Stimulated activated CD8-positive, alpha-beta memory T cell treated with anti-CD3 and anti-CD28 coated beads, Interleukin-7, amount 100 ng/mL, for 1 hour (primary cell): Measurements from ENCODE around the gene MATCAP1.
A peak's percentile ranks its signal among the peaks of the same experiment; 100 is the strongest.

Source experiments
- DNase-seq, 2 donors: peaks; one replicate each; pipeline ENCODE4 v3.0.0-alpha.2; 2020; ENCODE audit warnings: low read depth in 2 of 2

Gene MATCAP1

DNA sequence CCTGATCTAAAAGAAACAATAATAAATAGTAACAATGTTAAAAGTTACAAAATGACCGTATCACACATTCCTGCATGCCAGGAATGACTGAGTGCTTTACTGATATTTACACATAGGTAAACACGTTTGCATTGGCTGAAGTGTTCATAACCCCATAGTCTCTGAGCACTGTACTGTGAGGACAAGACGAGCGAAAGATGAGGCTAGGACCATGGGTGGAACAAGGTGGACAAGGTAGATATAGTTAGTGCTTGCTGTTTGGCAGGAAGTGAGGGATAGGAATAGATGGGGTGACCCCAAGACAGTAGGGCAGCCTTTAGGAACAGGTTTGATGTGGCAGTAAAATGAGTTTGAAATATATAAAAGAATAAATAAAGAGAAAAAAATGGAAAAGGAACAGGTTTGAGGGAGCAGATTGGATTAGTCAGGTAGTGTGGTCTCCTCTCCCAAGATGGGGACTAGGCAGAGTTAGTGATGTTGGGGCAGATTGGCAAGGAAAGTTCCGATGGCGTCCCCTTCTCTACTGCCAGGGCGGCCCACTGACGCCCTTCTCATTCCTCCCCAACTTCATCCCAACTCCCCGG is 7.7 kb upstream of the MATCAP1 start:
- DNase-seq: no peak

DNA sequence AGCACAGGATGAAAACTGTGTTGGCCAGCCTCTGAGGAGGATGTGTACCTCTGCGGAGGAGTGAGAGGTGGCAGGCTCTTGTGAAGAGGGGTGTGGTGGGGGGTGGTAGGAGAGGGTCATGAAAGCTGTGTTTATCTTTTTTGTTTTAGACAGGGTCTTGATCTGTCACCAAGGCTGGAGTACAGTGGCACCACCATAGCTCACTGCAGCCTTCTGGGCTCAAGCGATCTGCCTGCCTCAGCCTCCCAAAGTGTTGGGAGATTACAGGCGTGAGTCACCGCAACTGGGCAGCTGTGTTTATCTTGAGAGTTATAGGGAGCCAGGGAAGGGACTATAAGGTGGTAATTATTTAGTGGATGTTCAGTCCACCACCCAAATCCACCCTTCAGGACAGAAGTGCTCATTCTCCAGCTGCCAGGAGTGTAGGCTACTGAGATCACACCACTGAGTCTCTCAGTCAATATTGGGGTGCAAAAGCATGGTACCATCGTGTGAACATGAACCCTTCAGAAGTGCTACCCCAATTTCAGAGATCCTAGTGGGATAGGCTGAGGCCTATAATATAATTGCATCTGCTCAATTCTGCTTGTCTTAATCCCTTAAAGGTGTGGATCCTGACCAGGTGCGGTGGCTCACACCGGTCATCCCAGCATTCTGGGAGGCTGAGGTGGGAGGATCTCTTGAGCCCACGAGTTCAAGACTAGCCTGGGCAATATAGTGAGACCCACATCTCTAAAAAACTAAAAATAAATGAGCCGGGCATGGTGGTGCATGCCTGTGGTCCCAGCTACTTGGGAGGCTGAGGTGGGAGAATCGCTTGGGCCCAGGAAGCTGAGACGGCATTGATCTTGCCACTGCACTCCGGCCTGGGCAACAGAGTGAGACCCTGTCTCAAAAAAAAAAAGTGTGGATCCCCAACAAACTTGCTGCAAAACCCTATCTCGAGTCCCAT is 7.0 kb upstream of the MATCAP1 start:
- DNase-seq: no peak

- DNase-seq: no peak
Measured at GRCh38 chr16:67190041-67190440, 6.3 kb upstream of the MATCAP1 start, which contains the start of gene EXOC3L1. Gene EXOC3L1 (minus strand): TSS chr16:67190136. CDS start chr16:67189676, 460 bp downstream.

DNA sequence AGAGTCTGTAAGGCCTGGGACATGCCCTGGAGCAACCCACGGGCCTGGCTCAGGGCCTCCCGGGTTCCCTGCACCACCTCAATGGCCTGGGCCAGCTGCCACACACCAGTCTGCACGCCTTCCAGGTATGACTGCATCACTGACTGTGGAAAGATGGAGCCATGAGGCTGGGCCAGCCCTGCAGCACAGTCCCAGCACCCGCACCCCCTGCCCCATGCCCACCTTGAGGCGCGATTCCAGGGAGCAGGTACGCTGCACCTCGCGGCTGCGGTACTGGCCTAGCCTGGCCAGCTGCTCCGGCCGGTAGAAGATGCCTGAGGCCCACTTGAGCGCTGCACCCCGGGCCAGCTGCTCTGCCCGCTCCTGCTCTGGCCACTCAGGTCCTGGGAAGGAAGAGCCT is 5.0 kb upstream of the MATCAP1 start:
- DNase-seq: no peak

DNA sequence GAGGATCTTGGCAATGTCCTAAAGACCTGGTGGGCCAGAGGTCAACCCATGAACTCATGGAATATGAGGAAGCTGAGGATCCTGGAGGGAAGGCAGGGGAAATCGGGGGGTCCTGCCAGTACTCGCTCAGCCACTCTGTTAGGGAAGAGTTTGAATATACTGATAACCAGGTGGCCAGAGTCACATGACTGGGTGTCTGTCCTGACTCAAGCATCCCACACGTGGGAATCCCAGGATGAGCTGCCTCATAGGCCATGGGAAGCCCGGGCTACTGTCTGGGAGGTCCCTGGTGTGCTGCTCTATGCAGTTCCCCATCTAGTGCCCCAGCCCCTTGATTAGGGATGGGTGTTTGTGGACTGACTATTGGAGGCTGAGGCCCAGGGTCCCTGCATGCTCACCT is 4.6 kb upstream of the MATCAP1 start:
- no peak for DNase-seq

DNA sequence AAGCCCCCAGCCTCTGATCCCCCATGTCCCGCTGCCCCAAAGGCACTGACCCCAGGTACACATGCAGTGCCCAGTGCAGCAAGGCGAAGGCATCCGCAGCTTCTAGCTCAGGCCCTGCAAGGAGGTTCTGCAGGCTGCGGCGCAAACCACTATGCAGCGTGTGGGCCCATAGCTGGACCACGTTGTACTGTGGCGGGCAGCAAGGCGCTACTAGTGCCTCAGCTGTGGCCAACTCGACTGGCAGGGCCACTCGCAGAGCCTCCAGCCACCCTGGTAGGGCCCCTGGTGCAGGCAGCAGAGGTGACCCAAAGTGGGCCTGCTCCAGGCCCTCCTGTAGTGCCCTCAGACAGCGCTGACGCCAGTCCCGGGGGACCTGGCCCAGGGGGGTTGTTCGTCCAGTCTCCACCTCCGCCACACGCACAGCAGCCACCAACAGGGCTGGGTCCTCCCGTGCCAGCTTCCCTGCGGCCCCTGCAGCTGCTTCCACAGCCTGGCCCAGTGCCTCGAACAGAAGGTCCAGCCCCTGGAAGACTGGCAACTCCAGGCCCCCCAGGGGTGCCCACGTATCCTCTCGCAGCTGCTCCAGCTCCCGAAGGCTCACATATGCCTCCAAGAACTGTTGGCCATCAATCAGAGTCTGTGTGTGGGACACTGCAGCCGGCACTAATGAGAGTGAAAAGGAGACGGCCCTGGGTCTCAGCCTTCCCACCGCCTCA is 3.6 kb upstream of the MATCAP1 start:
- no peak for DNase-seq

GRCh38 chr16:67186550-67186950 is 2.8 kb upstream of the MATCAP1 start:
- DNase-seq: no peak

DNA sequence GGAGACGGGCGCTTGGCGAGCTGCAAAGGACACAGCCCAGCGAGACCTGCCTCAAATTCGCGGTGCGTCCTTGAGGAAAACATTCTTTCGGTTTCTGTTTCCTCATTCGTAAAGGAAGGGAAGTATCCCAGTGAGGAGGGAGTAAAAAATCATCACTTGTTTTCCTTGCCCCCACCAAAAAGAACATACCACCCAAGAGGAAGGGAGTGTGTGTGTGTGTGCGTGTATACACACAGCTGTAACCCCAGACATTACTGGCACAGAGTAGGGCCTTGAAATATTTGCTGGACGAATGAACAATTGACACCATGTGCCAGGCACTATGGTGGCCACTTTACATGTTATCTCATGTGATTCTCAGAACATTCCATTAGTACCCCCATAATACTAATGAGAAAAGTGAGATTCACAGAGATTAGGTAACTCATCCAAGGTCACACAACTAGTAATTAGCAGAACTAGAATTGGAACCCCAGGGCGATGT is 1.9 kb upstream of the MATCAP1 start:
- DNase-seq: no peak

DNA sequence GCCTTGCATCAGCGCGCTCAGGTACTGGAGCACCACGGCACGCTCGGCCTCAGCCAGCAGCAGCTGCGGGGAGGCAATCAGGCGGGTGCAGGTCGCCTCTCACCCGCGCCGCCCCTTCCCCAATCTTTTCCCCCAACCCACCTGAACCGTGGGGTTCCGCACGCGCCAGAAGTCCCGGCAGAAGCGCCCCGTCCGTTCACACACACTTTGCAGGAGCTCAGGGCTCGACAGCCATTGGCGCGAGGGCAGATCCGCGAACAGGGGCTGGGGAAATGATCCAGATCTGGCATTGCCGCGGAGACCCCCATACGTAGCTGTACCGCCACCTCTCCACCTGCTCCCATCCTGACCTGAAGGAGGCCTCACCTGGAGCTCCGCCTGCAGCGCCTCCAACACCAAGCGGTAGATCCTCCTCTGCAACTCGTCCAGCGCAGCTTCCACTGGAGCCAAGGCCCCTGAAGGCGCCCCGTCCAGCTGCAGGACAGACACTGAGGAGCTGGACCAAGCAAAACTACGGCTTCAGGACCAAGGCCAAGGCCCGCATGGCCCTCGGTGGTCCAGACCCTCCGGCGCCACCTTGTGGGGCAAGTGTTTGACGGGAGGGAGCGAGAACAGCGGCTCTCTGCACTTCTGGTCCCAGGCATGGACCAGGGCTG is 1.4 kb upstream of the MATCAP1 start:
- DNase-seq: peak; percentile 66 to 76

- no peak for DNase-seq
Measured at GRCh38 chr16:67184453-67184994, 761 bp upstream of the MATCAP1 start.

DNA sequence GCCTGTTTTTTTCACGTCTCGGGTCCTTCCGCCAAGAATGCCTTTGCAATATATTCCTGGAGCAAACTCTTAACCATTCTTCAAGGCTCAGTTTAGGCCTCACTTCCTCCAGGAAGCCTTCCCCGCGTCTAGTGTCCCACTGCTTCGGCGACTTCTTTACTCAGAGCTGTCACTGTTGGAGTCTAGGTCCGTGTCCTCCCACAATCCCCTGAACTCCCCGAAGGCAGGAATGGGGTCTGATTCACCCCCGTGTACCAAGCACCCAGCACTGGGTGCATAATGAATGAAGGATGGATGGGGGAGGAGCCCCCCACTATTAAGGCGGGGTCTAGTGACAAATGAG is 508 bp downstream of the MATCAP1 start:
- no peak for DNase-seq

GRCh38 chr16:67182288-67182687 is 1.5 kb downstream of the MATCAP1 start:
- DNase-seq: no peak

- DNase-seq: no peak
Measured at GRCh38 chr16:67181346-67181745, 2.4 kb downstream of the MATCAP1 start.

DNA sequence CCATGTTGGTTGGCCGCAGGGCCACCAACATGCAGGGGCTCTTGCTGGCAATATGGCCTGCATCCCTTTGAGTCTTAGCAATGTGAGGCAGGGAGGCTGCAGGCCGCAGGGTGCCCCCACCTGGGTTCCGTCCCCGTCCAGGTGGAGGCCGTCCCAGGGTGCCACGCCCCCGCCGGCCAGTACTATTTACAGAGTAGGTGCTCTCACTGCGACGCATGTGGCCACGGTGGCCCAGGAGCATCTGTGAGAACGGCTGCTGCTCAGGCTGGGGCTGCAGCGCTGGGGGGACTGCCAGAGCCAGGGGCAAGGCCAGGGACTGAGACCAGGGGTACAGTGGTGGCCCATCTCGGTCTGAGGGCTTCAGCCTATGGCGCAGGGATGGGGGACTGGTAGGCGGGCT is 3.6 kb downstream of the MATCAP1 start:
- no peak for DNase-seq

DNA sequence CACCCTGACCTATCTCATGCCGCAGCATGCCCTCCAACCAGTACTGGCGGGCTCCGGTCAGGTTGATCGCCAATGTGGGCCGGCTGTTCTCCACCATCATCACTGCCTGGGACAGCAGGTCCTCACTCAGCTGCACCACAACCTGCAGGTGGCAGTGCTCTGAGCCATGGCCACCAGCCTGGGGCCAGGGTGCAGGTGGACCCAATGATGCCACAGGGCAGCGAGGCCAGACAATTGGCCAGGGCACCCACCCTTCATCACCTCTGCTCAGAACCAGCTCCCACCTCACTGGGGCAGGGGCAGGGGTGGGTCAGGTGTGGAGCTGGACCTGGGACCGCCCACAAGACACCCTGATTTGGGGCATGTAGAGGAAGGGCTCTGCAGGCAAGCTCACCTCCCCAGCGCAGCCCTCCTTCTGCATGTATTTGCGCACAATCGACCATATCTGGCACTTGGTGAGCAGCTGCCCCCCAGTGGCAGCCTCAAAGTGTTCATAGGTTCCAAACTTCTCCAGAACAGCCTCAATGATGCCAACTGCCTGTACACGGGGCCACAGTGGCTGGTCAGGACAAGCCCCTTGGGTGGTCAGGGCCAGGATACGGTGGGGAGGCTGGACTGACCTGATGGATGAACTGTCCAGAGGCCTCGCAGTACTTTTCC is 4.2 kb downstream of the MATCAP1 start:
- no peak for DNase-seq

- no peak for DNase-seq
Measured at GRCh38 chr16:67177743-67178699, 5.7 kb downstream of the MATCAP1 start.

- DNase-seq: no peak
Measured at GRCh38 chr16:67176662-67177061, 7.1 kb downstream of the MATCAP1 start.

DNA sequence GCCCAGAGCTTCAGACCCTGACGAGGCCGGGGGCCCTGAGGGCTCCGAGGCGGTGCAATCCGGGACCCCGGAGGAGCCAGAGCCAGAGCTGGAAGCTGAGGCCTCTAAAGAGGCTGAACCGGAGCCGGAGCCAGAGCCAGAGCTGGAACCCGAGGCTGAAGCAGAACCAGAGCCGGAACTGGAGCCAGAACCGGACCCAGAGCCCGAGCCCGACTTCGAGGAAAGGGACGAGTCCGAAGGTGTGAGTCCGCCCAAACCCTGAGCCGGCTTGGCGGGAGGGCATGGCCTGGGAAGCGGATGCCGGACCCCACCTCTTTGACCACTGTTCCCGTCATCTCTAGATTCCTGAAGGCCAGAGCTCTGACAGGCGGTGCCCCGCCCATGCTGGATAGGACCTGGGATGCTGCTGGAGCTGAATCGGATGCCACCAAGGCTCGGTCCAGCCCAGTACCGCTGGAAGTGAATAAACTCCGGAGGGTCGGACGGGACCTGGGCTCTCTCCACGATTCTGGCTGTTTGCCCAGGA is 9.0 kb downstream of the MATCAP1 start:
- DNase-seq: no peak

DNA sequence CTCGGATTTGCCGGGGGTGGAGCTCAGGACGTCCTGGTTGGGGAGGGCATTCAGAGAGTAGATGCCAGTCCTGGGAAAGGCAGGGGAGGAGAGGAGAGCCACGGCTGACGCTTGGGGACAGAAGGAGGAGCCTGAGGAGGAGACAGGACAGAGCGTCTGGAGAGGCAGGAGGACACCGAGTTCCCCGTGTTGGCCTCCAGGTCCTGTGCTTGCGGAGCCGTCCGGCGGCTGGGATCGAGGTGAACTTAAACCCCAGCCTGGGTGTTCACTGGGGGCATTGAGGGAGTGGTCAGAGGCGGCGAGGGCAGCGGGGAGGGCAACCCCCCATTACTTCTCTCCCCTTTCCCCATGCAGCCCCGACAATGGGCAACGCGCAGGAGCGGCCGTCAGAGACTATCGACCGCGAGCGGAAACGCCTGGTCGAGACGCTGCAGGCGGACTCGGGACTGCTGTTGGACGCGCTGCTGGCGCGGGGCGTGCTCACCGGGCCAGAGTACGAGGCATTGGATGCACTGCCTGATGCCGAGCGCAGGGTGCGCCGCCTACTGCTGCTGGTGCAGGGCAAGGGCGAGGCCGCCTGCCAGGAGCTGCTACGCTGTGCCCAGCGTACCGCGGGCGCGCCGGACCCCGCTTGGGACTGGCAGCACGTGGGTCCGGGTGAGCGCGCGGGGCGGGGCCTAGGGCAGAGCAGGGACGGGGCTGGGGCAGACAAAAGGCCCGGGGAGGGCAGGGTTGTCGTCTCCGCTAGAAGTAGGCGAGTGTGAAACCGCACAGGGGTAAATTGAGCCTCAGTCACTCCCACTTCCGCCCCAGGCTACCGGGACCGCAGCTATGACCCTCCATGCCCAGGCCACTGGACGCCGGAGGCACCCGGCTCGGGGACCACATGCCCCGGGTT is 9.7 kb downstream of the MATCAP1 start:
- no peak for DNase-seq
